HAP-1 (cell line): ENCODE measurements around the gene C9orf78.

Experiments used
- DNase-seq, 2 experiments: peaks; one replicate each; pipeline ENCODE4 v3.0.0-alpha.2; 2016 to 2020; ENCODE audit warnings: low spot score in 2 of 2
- H3K27me3 ChIP-seq: fragments of 250-450 bp; sonication (Bioruptor Pico); 2 replicates; pipeline ENCODE4 v1.5.1; 2020; ENCODE audit warnings: low read depth, mild to moderate bottlenecking, moderate library complexity
- H3K36me3 ChIP-seq: fragments of 250-450 bp; sonication (Bioruptor Pico); replicated peaks from 2 replicates; pipeline ENCODE4 v1.5.1; 2020; ENCODE audit warnings: mild to moderate bottlenecking
- H3K4me1 ChIP-seq: fragments of 250-450 bp; sonication (Bioruptor Pico); 2 replicates; pipeline ENCODE4 v1.5.1; 2020; ENCODE audit warnings: mild to moderate bottlenecking
- H3K4me3 ChIP-seq: fragments of 250-450 bp; sonication (Bioruptor Pico); 2 replicates; pipeline ENCODE4 v1.5.1; 2020; ENCODE audit warnings: mild to moderate bottlenecking, moderate library complexity
- H3K9me3 ChIP-seq: fragments of 250-450 bp; sonication (Bioruptor Pico); 2 replicates; pipeline ENCODE4 v1.5.1; 2020; ENCODE audit warnings: mild to moderate bottlenecking, moderate library complexity
- in situ Hi-C: fragments of 300-500 bp; cut with MboI; formaldehyde crosslinking; loops from 3 replicates; pipeline ENCODE4 v1.14.3; 2020; ENCODE audit warnings: low sequenced_read_pairs, inconsistent platforms, mixed read lengths

Gene C9orf78

DNA sequence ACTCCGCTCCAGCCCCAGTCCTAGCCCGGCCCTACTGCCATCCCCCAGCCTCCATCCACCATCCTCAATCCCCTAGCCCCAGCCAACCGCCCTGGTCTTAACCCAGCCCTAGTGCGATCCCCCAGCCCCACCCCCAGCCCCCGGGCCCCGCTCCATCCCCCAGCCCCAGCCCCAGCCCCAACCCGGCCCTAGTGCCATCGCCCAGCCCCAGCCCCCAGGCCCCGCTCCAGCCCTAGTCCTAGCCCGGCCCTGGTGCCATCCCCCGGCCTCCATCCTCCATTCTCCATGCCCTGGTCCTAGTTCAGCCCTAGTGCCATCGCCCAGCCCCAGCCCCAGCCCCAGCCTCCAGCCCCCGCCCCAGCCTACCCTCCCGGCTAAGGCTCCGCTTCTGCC lies 11.5 kb downstream of the C9orf78 start:
- Histone ChIP-seq H3K4me1 (no peaks in the 10 kb centered on the region; the same call in 1 of the 2 replicates), H3K4me3 (peak overlapping the region; percentile 86), H3K27me3 (no peaks in the 10 kb centered on the region), H3K36me3 (peaks cover 39% of the 10 kb centered on the region), H3K9me3 (no peaks in the 10 kb centered on the region)
- DNase-seq = no peak
- in situ Hi-C loops = no loop called here

DNA sequence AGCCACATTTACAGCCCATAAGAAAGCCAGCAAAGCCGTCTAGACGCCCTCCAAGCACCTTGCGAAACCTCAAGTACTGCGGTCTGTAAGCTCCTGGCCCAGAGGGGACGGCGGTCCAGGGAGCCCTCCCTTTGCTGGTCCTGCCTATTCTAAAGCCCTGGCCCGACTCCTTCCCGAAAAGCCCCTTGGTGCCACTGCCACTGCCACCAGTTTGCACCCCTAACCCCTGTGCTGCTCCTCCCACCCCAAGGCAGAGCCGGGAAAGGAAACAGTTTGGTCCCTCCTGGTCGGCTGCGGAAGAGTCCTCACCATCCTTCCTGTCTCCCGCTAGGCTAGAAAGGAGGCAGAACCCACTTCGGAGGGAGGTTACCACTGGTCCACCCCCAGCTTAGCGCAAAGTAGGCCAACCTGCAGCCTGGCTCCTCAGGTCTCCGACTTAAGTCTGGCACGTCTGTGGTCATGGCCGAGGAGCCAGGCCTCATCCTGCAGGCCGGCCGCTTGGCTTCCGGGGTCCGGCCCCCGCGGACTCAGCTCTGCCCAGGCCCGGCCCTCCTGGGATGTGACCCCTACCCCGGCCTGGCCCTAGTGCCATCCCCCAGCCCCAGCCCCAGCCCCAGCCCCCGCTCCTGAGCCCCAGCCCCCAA lies 12.1 kb downstream of the C9orf78 start:
- Histone ChIP-seq H3K4me1 (no peaks in the 10 kb centered on the region; the same call in 1 of the 2 replicates), H3K36me3 (peaks cover 42% of the 10 kb centered on the region), H3K27me3 (no peaks in the 10 kb centered on the region), H3K9me3 (no peaks in the 10 kb centered on the region), H3K4me3 (peak overlapping the region; percentile 86)
- peak in 1 of 2 experiments; percentile 29 for DNase-seq
- in situ Hi-C loops = no loop called here

DNA sequence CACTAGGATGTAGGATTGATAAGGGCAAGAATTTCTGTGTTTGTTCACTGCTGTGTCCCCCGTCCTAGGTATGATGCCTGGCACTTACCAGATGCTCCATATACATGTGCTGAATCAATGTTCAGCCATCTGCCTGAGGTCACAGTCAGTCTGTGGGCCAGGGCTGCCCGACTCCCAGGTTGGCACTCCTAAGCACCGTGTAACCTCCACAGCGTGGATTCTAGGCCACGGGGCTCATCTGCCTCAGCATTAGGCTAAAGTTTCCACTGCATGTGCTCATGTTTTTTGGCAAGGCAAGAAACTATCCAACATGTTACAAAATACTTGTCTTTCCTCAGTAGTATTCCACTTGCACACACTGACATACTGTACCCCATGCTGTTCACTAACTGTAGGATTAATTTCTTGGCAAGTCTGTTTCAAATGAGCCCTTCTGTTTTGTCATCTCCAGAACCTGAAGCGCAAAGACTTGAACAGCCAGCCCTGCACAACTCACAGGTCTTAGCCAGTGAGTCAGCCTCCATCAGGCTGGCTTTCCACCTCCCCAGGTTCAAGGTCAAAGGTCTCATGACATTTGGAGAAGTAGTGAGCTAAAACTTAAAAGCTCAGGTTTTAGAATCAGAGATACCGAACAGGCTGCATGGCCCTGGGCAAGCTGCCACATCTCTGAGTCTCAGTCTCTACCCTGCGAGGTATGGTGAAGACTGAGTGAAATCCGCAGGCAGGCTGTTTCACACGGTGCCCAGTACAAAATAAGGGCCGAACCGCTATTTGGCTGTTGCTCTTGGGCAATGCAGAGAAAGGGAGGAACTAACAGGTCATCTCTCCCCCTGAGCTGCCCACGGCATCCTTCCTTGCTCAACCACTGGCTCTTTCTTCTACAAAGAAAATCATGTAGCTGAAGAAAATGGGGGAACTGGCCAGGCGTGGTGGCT lies 18.3 kb downstream of the C9orf78 start:
- in situ Hi-C loops = no loop called here
- no peak overlapping the region for H3K4me3 ChIP-seq
- H3K4me1 ChIP-seq = peaks cover 9% of the 10 kb centered on the region
- no peaks in the 10 kb centered on the region for H3K27me3 ChIP-seq
- H3K36me3 ChIP-seq = peaks cover 62% of the 10 kb centered on the region
- DNase-seq = no peak
- no peaks in the 10 kb centered on the region for H3K9me3 ChIP-seq

DNA sequence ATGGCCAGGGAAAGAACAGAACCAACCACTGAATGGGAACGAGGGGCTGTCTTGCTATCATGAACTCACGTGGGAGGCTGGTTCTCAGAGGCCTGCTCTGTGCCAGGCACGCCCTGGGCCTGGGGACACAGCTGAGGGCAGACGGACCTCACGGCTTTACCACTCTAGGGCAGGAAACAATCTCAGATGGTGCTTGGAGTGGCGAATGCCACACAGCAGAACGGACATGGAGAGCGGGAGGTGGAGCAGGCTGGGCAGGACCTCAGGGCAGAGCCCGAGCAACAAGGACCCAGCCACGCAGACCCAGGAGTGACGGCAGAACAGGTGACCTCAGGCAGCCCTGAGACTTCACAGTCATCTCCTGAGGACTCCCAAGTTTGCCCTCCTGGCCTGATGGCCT lies 19.8 kb downstream of the C9orf78 start:
- Histone ChIP-seq H3K4me1 (peaks cover 10% of the 10 kb centered on the region), H3K36me3 (peaks cover 53% of the 10 kb centered on the region), H3K4me3 (no peak overlapping the region), H3K9me3 (no peaks in the 10 kb centered on the region), H3K27me3 (no peaks in the 10 kb centered on the region)
- no peak for DNase-seq
- in situ Hi-C loops = no loop called here

DNA sequence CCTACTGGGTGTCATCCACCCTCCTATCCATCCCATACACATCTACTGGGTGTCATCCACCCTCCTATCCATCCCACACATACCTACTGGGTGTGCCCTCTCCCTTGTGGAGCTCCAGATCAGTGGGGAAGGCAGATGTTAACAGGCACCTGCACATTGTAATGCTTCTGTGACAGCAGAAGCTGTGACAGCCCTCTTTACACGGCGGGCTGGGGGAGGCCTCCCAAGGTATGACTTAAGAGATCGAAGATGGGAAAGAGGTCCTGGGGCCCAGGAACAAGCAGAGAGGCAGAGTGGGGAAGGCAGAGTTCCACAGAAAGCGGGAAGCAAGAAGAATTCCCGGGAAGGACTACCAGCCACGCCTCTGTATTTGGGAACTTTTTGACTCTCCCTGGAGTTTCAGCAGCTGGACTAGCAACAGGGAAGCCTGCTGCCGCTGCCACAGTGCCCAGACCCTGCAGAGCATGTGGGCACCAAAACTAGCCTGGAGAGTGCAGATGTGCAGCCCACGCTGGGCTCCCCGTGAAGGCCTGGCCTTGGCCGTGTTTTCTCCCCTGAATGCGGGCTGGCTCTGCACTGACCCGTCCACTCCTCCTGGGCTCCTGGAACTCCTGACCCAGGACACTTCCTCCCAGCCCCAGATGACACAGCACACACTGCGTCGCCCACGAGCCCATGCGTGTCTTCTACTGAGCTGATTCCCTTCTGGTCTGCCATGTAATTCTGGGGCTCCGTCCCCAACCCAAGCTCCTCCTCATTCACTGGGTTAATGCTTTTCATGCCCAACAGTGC lies 20.4 kb downstream of the C9orf78 start:
- in situ Hi-C loops = no loop called here
- H3K9me3 ChIP-seq = no peaks in the 10 kb centered on the region
- no peak overlapping the region for H3K4me3 ChIP-seq
- H3K4me1 ChIP-seq = peaks cover 10% of the 10 kb centered on the region
- H3K27me3 ChIP-seq = no peaks in the 10 kb centered on the region
- no peak for DNase-seq
- peaks cover 53% of the 10 kb centered on the region for H3K36me3 ChIP-seq

DNA sequence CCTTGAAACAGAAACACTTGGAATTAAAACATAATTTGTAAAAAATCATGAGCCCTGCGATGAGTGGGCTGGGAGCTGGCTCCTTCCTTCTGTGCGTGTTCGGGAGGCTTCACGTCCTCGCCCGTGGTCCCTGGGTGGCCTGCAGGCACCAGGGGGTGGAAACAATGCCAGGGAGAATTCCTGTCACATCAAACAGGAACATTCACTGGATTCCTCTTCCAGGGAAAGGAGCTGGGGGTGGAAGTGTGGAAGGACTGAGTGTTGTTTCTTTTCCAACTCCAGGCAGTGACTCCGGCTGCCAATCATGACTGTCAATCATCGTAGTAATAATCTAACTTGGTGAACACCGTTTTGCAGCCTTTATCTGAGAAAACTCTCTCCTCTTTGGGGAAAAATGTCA lies 21.4 kb downstream of the C9orf78 start:
- Histone ChIP-seq H3K36me3 (peaks cover 48% of the 10 kb centered on the region), H3K4me1 (peaks cover 10% of the 10 kb centered on the region)
- in situ Hi-C loops = no loop called here

DNA sequence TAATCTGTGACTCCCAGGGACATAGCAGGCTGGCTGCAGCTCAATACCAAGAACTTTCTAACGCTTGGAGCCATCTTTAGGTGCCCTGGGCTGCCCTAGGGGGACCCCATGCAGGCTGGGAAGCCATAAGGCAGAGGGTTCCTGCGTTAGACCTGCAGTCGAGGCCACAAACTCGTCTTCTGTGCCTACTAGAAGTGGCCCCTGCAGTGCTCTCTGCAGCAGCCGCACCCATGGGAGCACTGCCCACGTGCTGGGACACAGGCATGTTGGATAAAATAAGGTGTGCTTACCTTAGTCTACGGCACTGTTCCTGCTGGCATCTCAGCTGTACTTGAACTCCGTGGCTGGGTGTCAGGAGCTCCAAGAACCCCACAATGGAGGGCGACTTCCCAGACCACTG lies 22.7 kb downstream of the C9orf78 start:
- peaks cover 41% of the 10 kb centered on the region for H3K36me3 ChIP-seq
- in situ Hi-C loops = no loop called here
- DNase-seq = no peak

More for the DNA sequence above, 21.4 kb downstream of the C9orf78 start:
- H3K27me3 ChIP-seq = no peaks in the 10 kb centered on the region
- no peak for DNase-seq
- no peak overlapping the region for H3K4me3 ChIP-seq
- H3K9me3 ChIP-seq = no peaks in the 10 kb centered on the region

DNA sequence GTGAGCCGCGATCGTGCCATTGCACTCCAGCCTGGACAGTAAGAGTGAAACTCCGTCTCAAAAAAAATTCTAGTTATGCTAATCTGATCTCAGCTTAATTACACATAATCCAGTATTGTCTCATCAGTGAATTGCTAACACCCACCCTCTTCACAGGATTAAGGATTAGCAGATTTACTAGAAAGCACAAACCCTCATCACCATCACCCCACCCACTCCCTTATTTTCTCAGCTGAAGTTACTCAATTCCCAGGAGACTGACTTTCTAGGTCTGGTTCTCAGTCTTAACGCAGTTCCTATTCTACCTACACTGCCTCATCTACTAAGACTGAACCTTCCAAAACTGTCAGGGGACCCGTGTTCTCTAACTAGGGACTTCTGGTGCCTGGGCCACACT lies 23.1 kb downstream of the C9orf78 start:
- in situ Hi-C loops = no loop called here

More for the DNA sequence above, 22.7 kb downstream of the C9orf78 start:
- H3K9me3 ChIP-seq = no peaks in the 10 kb centered on the region
- no peaks in the 10 kb centered on the region for H3K27me3 ChIP-seq
- H3K4me1 ChIP-seq = peaks cover 10% of the 10 kb centered on the region
- no peak overlapping the region for H3K4me3 ChIP-seq

DNA sequence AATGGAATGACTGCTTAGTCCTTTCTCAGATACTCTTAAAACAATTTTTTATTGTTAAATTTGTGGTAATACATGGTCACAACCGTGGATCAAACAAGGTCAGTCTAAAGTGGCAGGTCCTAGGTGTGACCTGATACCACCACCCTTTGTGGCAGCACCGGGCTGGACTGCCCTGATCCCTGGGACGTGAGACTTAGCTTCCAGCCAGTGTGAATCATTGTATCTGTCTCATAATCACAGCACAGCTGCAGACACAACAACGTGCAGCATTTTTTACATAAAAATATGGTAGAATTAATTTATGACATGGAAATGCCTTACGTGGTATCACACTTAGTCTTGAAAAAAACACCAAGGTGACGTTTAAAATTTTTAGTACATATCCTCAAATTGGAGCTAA lies 24.3 kb downstream of the C9orf78 start:
- DNase-seq = no peak
- no peaks in the 10 kb centered on the region for H3K9me3 ChIP-seq
- no peak overlapping the region for H3K4me3 ChIP-seq
- peaks cover 10% of the 10 kb centered on the region for H3K4me1 ChIP-seq
- no peaks in the 10 kb centered on the region for H3K27me3 ChIP-seq
- peaks cover 31% of the 10 kb centered on the region for H3K36me3 ChIP-seq
- in situ Hi-C loops = no loop called here

More for the DNA sequence above, 23.1 kb downstream of the C9orf78 start:
- Histone ChIP-seq H3K9me3 (no peaks in the 10 kb centered on the region), H3K4me1 (peaks cover 10% of the 10 kb centered on the region), H3K36me3 (peaks cover 40% of the 10 kb centered on the region), H3K4me3 (no peak overlapping the region), H3K27me3 (no peaks in the 10 kb centered on the region)
- DNase-seq = peak; percentile 32 to 37

DNA sequence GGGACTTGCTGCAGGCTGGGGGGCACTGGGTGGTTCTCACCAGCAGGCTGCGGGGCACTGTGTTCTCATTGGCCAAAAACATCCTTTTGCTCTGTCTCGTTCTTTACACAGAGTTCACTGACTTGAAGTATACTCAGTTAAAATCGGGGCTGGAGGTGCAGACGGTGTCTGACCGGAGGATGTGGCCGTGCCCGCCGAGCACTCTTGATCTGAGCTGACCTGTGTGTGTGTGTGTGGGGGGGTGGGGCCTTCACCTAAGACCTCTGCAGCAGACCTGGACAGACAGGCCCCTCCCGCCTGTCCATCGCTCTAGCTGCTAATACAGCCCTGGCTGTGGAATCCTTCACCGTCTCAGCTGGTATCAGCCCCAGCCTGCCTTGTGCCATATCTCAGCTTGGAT lies 25.0 kb downstream of the C9orf78 start:
- no peak for DNase-seq
- in situ Hi-C loops = no loop called here
- Histone ChIP-seq H3K4me3 (no peak overlapping the region), H3K9me3 (no peaks in the 10 kb centered on the region), H3K36me3 (peaks cover 34% of the 10 kb centered on the region), H3K27me3 (no peaks in the 10 kb centered on the region), H3K4me1 (peaks cover 10% of the 10 kb centered on the region)

DNA sequence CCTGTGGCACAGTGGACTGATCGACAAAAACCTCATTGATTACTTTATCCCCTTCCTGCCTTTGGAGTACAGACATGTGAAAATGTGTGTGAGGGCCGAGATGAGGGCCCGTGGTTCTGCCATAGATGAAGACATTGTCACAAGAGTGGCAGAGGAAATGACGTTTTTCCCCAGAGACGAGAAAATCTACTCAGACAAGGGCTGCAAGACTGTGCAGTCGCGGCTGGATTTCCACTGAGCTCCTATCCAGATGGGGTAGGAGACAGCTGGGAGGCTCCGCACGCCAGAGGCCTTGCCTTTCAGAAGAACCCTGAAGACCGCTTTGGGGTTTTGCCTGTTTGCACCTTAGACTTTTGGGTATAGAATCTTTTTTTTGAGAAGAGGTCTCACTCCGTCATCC lies 25.7 kb downstream of the C9orf78 start:
- H3K36me3 ChIP-seq = peaks cover 31% of the 10 kb centered on the region
- DNase-seq = no peak
- in situ Hi-C loops = no loop called here
- peaks cover 10% of the 10 kb centered on the region for H3K4me1 ChIP-seq
- H3K9me3 ChIP-seq = no peaks in the 10 kb centered on the region
- H3K27me3 ChIP-seq = no peaks in the 10 kb centered on the region
- H3K4me3 ChIP-seq = no peak overlapping the region

DNA sequence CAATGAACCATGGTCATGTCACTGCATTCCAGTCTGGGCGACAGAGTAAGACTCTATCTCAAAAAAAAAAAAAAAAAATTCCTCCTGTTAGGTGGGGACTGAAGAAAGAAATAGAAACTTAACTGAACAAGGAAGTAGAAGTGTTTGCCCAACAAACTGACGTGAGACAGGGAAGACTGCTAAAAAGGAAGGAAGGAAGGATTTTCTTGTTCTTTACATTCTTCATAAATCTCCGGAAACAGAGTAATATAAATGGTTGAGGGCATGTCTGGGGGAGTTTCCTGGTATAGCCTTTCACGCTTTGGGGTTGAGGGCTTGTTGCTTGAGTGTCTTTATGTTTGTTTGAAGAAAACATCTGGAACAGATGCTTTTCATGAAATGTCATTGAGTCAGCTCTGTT lies 29.0 kb downstream of the C9orf78 start:
- Histone ChIP-seq H3K9me3 (no peaks in the 10 kb centered on the region), H3K36me3 (peaks cover 18% of the 10 kb centered on the region), H3K4me3 (no peak overlapping the region), H3K4me1 (peaks cover 3% of the 10 kb centered on the region), H3K27me3 (no peaks in the 10 kb centered on the region)
- in situ Hi-C loops = no loop called here
- no peak for DNase-seq

DNA sequence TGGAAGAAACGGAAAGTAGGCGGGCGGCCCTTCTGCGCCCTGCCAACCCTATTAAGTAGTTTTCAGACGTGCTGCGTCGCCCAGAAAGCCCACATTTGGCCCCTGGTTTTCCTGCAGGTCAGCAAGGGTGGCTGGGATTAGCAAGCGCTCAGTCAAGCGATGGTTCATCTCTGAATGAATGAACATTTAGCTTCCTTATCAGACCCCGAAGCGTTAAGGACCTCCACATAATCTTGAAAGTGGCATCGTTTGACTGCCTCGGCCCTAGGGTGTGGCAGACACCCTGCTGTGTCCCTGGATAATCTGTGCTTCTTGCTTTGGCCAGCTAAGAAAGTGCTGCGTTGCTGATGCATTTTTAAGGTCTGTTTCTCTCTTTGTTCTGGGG lies 31.4 kb downstream of the C9orf78 start:
- peaks cover 11% of the 10 kb centered on the region for H3K36me3 ChIP-seq
- peak overlapping the region; percentile 65 for H3K4me3 ChIP-seq
- H3K4me1 ChIP-seq = peaks cover 8% of the 10 kb centered on the region
- no peaks in the 10 kb centered on the region for H3K27me3 ChIP-seq
- no peaks in the 10 kb centered on the region for H3K9me3 ChIP-seq
- DNase-seq = peak; percentile 16 to 36
- in situ Hi-C loops = no loop called here
